Gastrocnemius medialis (tissue), 4 donors: ENCODE measurements around the gene GRK7. TPM values are rescaled to one million over a fixed set of nuclear protein-coding genes. Genes with fewer than 3 reads are reported as not detected.

Experiments
- ATAC-seq, 2 donors: fragments of 150-250 bp; one replicate each; pipeline ENCODE4 v1.9.1; 2016
- DNase-seq, 2 donors: peaks; one replicate each; pipeline ENCODE4 v3.0.0-alpha.2; 2019
- H3K27ac ChIP-seq, 4 donors: fragments of 200-600 bp; sonication (generic); 1 replicate in 1 of 4; 2 replicates in 3 of 4; pipeline ENCODE4 v1.5.1; 2016 to 2018; ENCODE audit warnings: mild to moderate bottlenecking in 2 of 4, moderate library complexity in 1 of 4
- H3K27me3 ChIP-seq, 3 donors: fragments of 200-600 bp; sonication (generic) in 2 of 3; 1 replicate in 1 of 3; 2 replicates in 2 of 3; pipeline versions ENCODE4 v1.5.1 to v1.6.0; 2016 to 2019; ENCODE audit warnings: mild to moderate bottlenecking in 1 of 3, moderate library complexity in 1 of 3
- H3K36me3 ChIP-seq, 2 donors: fragments of 200-600 bp; sonication (generic) in 1 of 2; one replicate each; pipeline ENCODE4 v1.5.1; 2017 to 2018
- H3K4me1 ChIP-seq, 2 donors: fragments of 200-600 bp; sonication (generic) in 1 of 2; one replicate each; pipeline ENCODE4 v1.5.1; 2016 to 2017; ENCODE audit warnings: mild to moderate bottlenecking in 2 of 2
- H3K4me3 ChIP-seq, 4 donors: fragments of 200-600 bp; sonication (generic) in 3 of 4; 1 replicate in 1 of 4; 2 replicates in 3 of 4; pipeline ENCODE4 v1.5.1; 2016 to 2019; ENCODE audit warnings: mild to moderate bottlenecking in 2 of 4
- H3K9me3 ChIP-seq, 3 donors: fragments of 200-600 bp; sonication (generic) in 2 of 3; 1 replicate in 1 of 3; 2 replicates in 2 of 3; pipeline ENCODE4 v1.5.1; 2016 to 2019
- POLR2A ChIP-seq, 2 donors: fragments of 450-650 bp; IDR thresholded peaks; one replicate each; pipeline ENCODE4 v1.6.1; 2017; ENCODE audit warnings: antibody characterized with exemption in 2 of 2, mild to moderate bottlenecking in 2 of 2, moderate library complexity in 2 of 2
- in situ Hi-C, 4 donors: fragments of 200-750 bp; cut with MboI; loops; one replicate each; pipeline versions ENCODE4 v1.15.0 to v1.8.0; 2017; ENCODE audit warnings: low sequenced_read_pairs in 4 of 4
- intact Hi-C: fragments of 100-400 bp; cut with DNase I; formaldehyde crosslinking; loops from one replicate; pipeline ENCODE4 v1.15.1; 2023; ENCODE audit warnings: low total_unique reads
- total RNA-seq, 4 donors: library from RNA; depleted of rRNA; stranded (reverse); fragments of >200 nt; gene quantifications; one replicate each; pipeline versions ENCODE4 v1.1.0 to v1.2.3, GENCODE V29; 2016
- TF ChIP-seq, protein P1 (sequence below), 5 experiments: fragments of 450-650 bp in 3 of 5; fragments of 200-600 bp in 2 of 5; sonication (generic) in 2 of 5; IDR thresholded peaks in 4 of 5; conservative IDR thresholded peaks in 1 of 5; 1 replicate in 4 of 5; 2 replicates in 1 of 5; pipeline ENCODE4 v1.5.1; 2016 to 2019; ENCODE audit warnings: antibody characterized with exemption in 5 of 5, mild to moderate bottlenecking in 3 of 5, moderate library complexity in 3 of 5

The GRK7 gene
- total RNA-seq, 4 donors from 2014 or later, result 0.16 to 0.85 (median 0.27) TPM; not detected in 1

DNA sequence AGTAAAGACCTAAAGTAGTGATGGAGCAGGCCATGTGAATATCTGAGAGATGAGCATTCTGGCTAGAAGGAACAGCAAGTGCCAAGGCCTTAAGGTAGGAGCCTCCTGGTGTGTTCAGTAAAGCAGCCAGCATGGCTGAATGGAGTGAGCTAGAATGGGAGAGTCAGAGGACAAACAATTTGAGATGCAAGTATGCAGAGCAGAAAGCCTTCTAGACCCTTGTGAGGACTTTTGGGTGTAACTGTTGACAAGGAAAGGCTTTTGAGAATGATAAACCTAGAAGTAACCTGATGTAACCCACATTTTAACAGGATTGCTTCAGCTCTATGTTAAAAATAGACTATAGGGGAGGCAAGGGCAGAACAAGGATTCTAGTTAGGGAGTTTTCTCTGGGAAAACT lies 40.0 kb upstream of the GRK7 start:
- Histone ChIP-seq H3K27ac (no peak overlapping the region), H3K27me3 (no peaks in the 10 kb centered on the region), H3K36me3 (no peaks in the 10 kb centered on the region), H3K4me1 (no peaks in the 10 kb centered on the region), H3K4me3 (no peak overlapping the region), H3K9me3 (no peaks in the 10 kb centered on the region)
- intact Hi-C loops, result no loop called here
- in situ Hi-C loops, result no loop called here
- DNase-seq (no peak), ATAC-seq (no peak)
- TF ChIP-seq, protein P1, sequence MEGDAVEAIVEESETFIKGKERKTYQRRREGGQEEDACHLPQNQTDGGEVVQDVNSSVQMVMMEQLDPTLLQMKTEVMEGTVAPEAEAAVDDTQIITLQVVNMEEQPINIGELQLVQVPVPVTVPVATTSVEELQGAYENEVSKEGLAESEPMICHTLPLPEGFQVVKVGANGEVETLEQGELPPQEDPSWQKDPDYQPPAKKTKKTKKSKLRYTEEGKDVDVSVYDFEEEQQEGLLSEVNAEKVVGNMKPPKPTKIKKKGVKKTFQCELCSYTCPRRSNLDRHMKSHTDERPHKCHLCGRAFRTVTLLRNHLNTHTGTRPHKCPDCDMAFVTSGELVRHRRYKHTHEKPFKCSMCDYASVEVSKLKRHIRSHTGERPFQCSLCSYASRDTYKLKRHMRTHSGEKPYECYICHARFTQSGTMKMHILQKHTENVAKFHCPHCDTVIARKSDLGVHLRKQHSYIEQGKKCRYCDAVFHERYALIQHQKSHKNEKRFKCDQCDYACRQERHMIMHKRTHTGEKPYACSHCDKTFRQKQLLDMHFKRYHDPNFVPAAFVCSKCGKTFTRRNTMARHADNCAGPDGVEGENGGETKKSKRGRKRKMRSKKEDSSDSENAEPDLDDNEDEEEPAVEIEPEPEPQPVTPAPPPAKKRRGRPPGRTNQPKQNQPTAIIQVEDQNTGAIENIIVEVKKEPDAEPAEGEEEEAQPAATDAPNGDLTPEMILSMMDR (IDR thresholded peaks at IDR 0.05 in 4 of 5, conservative IDR thresholded peaks at IDR 0.05 in 1 of 5), result no peak
- TF ChIP-seq POLR2A (IDR thresholded peaks at IDR 0.05), result no peak

DNA sequence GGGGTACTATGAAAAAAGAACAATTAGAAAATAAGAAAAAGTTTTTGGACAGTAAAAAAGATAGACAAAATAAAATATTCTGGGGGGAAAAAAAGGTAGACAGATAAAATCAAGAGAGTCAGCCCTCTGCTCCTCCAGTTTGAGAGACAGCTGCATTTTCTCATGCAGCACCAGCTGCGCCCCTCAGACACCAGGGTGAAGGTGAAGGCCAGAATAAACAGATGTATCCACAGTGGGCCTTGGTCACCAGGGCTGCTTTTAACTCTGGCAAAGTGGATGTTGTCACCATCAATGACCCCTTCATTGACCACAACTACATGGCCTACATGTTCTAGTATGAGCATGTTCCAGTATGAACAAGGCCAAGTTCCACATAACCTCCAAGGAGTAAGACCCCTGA lies 39.0 kb upstream of the GRK7 start:
- Histone ChIP-seq H3K27ac (no peak overlapping the region), H3K9me3 (no peaks in the 10 kb centered on the region), H3K4me1 (no peaks in the 10 kb centered on the region), H3K36me3 (no peaks in the 10 kb centered on the region), H3K27me3 (no peaks in the 10 kb centered on the region), H3K4me3 (no peak overlapping the region)
- no peak for DNase-seq
- no peak for TF ChIP-seq POLR2A (IDR thresholded peaks at IDR 0.05)
- TF ChIP-seq, protein P1 (IDR thresholded peaks at IDR 0.05 in 4 of 5, conservative IDR thresholded peaks at IDR 0.05 in 1 of 5), result no peak
- intact Hi-C loops, result no loop called here
- in situ Hi-C loops, result no loop called here
- ATAC-seq, result no peak

GRCh38 chr3:141725036-141725435 lies 38.2 kb upstream of the GRK7 start:
- intact Hi-C loops, result no loop called here
- in situ Hi-C loops, result loop anchor here in 1 of 4 donors (25.0 kb wide), 1 partner anchor 363 kb away; the partner anchor contains the start of gene ZBTB38
- no peaks in the 10 kb centered on the region for H3K36me3 ChIP-seq
- no peaks in the 10 kb centered on the region for H3K27me3 ChIP-seq
- no peak overlapping the region for H3K27ac ChIP-seq
- H3K4me3 ChIP-seq, result no peak overlapping the region
- DNase-seq (no peak), ATAC-seq (no peak)
- H3K4me1 ChIP-seq, result no peaks in the 10 kb centered on the region
- no peak for TF ChIP-seq POLR2A (IDR thresholded peaks at IDR 0.05)
- TF ChIP-seq, protein P1 (IDR thresholded peaks at IDR 0.05 in 4 of 5, conservative IDR thresholded peaks at IDR 0.05 in 1 of 5), result no peak
- no peaks in the 10 kb centered on the region for H3K9me3 ChIP-seq

GRCh38 chr3:141726483-141726882 lies 36.7 kb upstream of the GRK7 start:
- Histone ChIP-seq H3K27ac (no peak overlapping the region), H3K4me1 (no peaks in the 10 kb centered on the region), H3K4me3 (no peak overlapping the region), H3K9me3 (no peaks in the 10 kb centered on the region), H3K27me3 (no peaks in the 10 kb centered on the region), H3K36me3 (no peaks in the 10 kb centered on the region)
- TF ChIP-seq, protein P1 (IDR thresholded peaks at IDR 0.05 in 4 of 5, conservative IDR thresholded peaks at IDR 0.05 in 1 of 5), result no peak
- no peak for TF ChIP-seq POLR2A (IDR thresholded peaks at IDR 0.05)
- ATAC-seq (no peak), DNase-seq (no peak)
- in situ Hi-C loops (loop anchor here in 1 of 4 donors (25.0 kb wide), 1 partner anchor 364 kb away; the partner anchor contains the start of gene ZBTB38), intact Hi-C loops (no loop called here)

GRCh38 chr3:141728355-141728892 lies 34.8 kb upstream of the GRK7 start:
- no peak for ATAC-seq
- intact Hi-C loops (no loop called here), in situ Hi-C loops (loop anchor here in 1 of 4 donors (25.0 kb wide), 1 partner anchor 366 kb away; the partner anchor contains the start of gene ZBTB38)
- Histone ChIP-seq H3K27me3 (no peaks in the 10 kb centered on the region), H3K4me1 (no peaks in the 10 kb centered on the region), H3K36me3 (no peaks in the 10 kb centered on the region), H3K27ac (no peak overlapping the region), H3K9me3 (no peaks in the 10 kb centered on the region), H3K4me3 (no peak overlapping the region)
- no peak for DNase-seq
- TF ChIP-seq, protein P1 (IDR thresholded peaks at IDR 0.05 in 4 of 5, conservative IDR thresholded peaks at IDR 0.05 in 1 of 5), result no peak
- TF ChIP-seq POLR2A (IDR thresholded peaks at IDR 0.05), result no peak
